ENCODE data around the gene HOXB4.

HOXB4 gene

DNA sequence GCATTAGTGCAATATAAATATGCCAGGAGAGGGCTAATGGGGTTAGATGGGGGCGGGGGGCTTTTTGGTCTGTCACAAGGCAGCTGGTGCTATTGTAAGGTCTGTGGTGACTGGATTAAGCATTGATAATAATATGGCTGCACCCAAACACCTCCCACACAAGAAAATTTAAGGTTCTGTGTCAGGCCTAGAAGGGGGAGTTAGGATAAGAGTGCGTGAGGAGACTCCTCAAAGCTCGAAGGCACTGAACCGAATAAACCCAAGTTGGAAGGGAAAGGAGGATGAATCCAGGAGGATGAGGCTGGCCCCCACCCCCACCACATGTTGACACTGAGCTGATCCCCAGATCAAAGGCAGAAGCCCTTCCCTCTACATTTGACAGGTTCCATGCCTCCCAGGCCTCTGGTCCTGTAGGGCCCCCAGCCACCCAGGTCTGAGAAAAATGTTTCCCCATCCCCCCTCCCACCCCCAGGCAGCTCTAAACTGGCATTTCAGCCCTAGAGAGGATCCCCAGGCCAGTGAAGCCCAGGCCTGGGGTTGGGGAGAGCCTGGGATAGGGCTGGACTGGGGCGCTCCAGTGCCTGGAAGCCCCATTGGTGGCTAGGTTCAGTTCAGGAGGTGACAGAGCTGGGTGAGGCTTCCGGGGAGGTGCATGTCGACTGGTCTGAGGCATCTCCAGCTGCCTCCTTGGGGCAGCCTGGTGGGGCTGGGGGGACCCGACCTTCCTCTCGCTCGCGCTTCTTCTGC, 49.0 kb downstream of the HOXB4 start:
- no peak for DNase-seq (ENCODE audit: low read depth)

DNA sequence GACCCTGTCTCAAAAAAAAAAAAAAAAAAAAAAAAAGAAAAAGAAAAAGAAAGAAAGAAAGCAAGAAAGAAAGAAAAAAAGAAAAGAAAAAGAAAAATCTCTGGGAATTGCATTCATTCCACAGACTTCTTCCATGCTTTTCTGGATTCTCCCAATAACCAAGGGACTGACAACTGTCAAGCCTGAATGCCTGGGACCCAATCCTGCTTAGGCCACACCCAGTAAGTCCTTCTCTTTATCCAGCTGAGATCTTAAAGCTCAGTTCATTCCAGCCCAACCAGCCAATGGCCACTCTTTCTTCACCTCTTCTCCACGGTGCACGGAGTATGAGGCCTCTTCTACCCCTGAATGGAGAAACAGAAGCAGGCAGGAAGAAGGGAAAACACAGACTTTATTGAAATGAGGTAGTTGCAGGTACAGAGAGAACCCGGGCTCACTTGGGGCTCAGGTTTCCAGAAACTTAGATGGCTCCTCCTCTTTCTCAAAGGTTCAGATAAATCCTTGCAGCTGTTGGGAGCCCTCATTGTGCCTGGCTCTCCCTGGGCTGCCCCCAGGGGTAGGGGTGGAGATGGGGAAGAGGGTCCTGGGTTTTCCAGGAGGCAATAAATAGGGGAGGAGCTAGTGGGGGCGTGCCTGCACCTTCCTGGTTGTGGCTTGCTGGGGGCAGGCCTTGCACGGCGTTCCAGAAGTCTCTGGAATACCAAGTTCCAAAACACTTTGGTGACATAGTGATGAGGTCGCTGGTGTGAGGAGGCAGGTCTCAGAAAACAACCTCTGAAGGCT, 49.8 kb downstream of the HOXB4 start:
- DNase-seq (ENCODE audit: low read depth), result no peak

DNA sequence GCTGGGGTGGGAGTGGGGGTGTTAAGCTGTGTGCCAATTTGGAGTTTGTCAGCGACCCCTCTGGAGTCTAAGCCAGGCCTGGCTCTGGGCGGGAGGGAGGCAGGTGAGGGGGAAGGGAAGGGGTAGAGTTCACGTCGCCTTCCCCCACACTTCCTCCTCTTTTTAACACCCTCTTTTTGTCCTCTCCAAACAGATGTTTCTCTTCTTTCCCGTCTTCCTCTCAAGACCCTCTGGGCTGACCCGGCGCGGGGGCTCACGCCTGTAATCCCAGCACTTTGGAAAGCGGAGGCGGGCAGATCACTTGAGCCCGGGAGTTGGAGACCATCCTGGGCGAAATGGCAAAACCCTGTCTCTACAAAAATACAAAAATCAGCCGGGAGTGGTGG, 50.6 kb downstream of the HOXB4 start:
- no peak for DNase-seq (ENCODE audit: low read depth)

DNA sequence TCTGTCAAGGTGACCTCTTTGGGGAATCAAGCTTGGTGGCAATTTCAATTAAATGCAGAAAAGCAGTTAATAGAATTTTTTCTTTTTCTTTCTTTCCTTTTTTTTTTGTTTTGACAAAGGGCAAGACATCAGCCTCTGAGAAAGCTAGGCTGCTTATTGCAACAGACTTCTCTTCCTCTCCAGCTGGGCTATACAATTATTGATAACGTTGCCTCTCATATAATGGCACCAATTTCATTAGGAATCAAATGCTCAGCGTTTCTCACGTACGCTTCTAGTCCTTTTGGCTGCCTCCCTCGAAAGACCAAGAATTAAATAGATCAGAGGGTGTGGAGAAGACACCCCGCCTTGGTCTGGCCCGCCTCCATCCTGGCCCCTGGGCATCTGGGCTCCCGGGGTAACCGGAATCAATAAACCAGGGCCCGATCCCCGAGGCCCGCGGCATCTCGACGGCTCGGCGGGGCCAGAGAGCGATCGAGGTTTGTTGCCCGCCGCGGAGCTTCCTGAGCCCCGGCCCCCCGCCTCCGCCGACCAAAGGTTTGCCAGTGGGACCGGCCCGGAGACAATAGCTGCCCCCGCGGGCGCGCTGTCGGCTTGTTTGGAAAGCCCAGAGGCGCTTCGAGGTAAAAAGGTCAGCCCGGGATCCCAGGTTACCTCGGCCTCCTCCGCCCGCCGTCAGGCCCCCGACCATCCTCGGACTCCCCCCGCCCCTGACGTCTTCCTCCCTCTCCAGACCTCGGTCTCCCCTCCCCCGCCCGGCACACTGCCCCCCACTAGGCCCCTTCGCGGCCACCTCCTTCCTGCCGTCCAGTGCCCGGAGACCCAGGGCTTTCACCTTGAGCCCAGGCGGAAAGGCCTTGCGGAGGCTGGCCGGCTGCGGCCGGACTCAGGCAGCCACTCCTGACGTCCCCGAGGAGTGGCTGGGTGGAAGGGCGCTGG, 51.3 kb downstream of the HOXB4 start:
- no peak for DNase-seq (ENCODE audit: low read depth)

Data from non-pigmented ciliary epithelial cell (primary cell).